ENCODE results near the gene NR5A2.

Gene NR5A2

GRCh38 chr1:200206340-200206739 lies 178.8 kb downstream of the NR5A2 start:
- DNase-seq (ENCODE audit: low read depth), result no peak

DNA sequence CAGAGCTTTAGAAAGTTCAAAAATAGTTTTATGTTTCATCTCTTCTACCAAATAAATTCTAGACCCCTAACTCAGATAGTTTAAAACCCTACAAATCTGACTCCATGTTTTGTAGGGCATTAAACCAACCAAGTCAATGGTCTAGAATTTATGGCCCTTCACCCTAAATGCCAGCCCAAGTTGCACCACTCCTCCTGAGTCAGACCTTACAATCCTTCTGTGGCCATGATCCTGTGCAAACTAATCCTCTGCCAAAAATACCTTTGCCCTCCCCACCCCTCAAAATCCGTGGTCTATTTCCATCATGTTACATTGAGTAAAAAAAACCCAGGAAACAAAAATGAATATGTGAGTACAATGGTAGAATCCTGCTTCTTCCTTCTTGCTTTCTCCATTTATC lies 179.3 kb downstream of the NR5A2 start:
- DNase-seq (ENCODE audit: low read depth), result no peak

- no peak for DNase-seq (ENCODE audit: low read depth)
These were observed 180.2 kb downstream of the NR5A2 start for GRCh38 chr1:200207711-200208126.

DNA sequence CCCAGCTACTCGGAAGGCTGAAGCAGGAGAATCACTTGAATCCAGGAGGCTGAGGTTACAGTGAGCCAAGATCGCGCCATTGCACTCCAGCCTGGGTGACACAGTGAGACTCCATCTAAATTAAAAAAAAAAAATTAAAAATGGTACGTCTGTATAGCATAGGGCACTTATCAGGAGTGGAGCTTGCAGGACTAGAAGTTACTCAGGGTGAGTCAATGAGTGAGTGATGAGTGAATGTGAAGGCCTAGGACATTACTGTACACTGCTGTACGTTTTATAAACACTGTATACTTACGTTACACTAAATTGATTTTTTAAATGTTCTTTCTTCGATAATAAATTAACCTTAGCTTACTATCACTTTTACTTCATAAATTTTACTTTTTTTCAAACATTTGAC lies 183.6 kb downstream of the NR5A2 start:
- no peak for DNase-seq (ENCODE audit: low read depth)

DNA sequence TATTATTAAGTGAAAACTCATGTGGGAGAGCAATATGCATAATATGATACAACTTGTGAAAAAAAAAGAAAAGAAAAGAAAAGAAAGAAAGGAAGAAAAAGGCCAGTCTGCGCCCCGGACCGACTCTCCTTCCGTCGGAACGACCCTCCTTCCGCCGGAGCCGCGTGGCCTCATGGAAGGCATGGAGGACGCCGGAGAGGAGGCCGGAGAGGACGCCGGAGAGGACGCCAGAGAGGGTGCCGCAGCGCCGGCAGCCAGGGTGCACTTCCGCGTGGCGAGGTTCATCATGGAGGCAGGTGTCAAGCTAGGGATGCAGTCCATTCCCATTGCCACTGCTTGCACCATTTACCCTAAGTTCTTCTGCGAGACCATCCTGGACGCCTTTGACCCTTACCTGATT lies 185.9 kb downstream of the NR5A2 start:
- DNase-seq (ENCODE audit: low read depth), result no peak

GRCh38 chr1:200213921-200214320 lies 186.4 kb downstream of the NR5A2 start:
- no peak for DNase-seq (ENCODE audit: low read depth)

DNA sequence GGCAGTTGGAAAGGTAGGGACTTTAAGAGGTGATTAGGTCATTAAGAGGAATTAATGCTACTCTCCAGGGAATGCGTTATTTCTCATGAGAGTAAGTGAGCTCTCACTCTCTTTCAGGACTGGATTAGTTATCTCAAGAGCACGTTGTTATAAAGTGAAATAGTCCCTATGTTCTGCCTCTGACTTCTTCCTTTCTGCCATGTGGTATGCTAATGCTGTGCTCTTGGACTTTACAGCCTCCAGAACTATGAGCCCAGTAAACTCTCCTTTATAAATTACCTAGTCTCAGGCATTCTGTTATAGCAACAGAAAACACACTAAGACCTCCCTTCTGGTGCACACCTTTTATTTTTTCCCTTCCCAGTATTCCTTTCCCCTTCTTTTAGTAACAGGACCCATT lies 187.8 kb downstream of the NR5A2 start:
- DNase-seq (ENCODE audit: low read depth), result no peak

GRCh38 chr1:200217703-200218102 lies 190.2 kb downstream of the NR5A2 start:
- DNase-seq (ENCODE audit: low read depth), result no peak

GRCh38 chr1:200221614-200222282 lies 194.2 kb downstream of the NR5A2 start:
- no peak for DNase-seq (ENCODE audit: low read depth)

- DNase-seq (ENCODE audit: low read depth), result no peak
These were observed 195.7 kb downstream of the NR5A2 start for GRCh38 chr1:200223207-200223606.

GRCh38 chr1:200223613-200224012 lies 196.1 kb downstream of the NR5A2 start:
- DNase-seq (ENCODE audit: low read depth), result no peak

DNA sequence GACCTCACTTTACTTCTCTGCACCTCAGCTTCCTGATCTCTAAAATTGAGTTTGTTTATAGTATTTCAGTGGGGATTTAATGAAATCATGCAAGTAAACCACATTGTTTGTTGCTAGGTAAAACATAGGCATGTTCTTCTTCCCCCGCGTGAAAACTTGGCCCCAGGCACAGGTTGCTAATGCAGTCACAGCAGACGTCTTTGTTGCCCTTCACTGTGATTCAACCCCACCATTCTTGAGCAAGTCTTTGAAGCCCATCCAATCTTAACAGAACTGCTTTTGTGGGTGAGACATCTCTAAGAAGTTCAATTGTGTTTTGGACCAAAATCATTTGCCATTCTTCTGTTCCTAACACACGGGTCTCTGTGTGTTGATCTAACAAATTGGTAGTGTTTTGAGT lies 196.8 kb downstream of the NR5A2 start:
- no peak for DNase-seq (ENCODE audit: low read depth)

- DNase-seq (ENCODE audit: low read depth), result no peak
These were observed 198.9 kb downstream of the NR5A2 start for GRCh38 chr1:200226268-200226968.

- DNase-seq (ENCODE audit: low read depth), result no peak
These were observed 199.4 kb downstream of the NR5A2 start for GRCh38 chr1:200226969-200227303.
